Measurements from ENCODE around the gene OR2T12.

The OR2T12 gene, protein sequence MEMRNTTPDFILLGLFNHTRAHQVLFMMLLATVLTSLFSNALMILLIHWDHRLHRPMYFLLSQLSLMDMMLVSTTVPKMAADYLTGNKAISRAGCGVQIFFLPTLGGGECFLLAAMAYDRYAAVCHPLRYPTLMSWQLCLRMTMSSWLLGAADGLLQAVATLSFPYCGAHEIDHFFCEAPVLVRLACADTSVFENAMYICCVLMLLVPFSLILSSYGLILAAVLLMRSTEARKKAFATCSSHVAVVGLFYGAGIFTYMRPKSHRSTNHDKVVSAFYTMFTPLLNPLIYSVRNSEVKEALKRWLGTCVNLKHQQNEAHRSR

DNA sequence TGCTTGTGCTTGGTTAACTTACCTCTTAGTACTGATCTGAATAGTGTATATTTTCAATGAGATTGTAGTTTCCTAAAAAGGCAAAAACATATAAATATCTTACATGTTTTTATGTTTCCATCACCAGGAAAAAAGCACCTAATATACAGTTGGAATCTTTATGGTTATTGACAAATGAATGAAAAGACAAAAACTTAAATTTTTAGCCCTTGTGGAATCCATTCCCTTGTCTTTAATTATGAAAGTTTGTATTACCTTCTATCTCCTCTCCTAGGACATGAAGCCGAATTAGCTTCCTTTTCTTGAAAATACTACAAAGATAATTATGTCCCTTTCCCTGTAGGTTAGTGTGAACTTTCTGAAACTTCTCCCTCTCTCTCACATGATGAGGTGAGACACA lies at the start of gene OR2T12:
Gene OR2T12 (minus strand): TSS at position 101 of the 400 bp plus-strand sequence. CDS start 7,846 bp downstream, outside the sequence.
- no peak for TF ChIP-seq GATA2 (IDR thresholded peaks at IDR 0.05; ENCODE audit: low read depth, low read length)
- TF ChIP-seq GATA3 (IDR thresholded peaks at IDR 0.05; ENCODE audit: low read depth, low read length): no peak

DNA sequence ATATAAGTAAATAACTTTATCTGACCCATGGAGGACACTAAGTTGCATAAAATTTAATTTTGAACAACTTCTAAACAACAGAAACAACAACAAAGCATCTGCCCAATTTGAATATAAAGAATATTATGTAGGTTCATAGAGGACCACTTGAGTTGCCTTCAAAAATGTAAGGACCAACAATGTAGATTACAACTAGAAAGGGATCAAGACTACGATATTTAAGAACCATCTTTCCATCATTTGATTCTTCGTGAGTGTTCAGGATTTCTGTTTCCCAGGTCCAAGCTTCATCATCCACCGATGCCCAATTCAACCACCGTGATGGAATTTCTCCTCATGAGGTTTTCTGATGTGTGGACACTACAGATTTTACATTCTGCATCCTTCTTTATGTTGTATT lies 45.3 kb upstream of the OR2T12 start, which contains the start of gene OR14C36:
Gene OR14C36 (plus strand): TSS at position 301 of the 400 bp plus-strand sequence. CDS start 0 bp downstream, at position 301.
- TF ChIP-seq GATA2 (IDR thresholded peaks at IDR 0.05; ENCODE audit: low read depth, low read length) (no peak), GATA3 (IDR thresholded peaks at IDR 0.05; ENCODE audit: low read depth, low read length) (no peak)

DNA sequence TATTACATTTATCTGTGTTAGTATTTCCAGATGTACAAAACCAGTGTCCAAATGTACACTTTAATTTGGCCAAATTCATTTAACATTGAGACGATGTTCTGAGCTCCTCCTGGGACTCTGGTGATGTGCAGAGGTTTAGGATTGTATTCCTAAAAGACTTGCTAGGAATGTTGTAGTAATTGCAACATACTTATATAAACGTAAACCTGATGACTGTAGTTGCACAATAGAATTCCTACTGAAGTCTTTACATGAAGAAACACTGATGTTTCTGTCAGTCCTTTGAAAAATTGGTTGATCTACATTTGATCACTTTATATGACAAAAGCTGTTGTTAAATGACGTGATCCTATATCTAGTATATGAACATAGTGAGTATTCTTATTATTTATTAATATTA lies 40.2 kb upstream of the OR2T12 start:
- TF ChIP-seq GATA3 (IDR thresholded peaks at IDR 0.05; ENCODE audit: low read depth, low read length): no peak
- TF ChIP-seq GATA2 (IDR thresholded peaks at IDR 0.05; ENCODE audit: low read depth, low read length): no peak

DNA sequence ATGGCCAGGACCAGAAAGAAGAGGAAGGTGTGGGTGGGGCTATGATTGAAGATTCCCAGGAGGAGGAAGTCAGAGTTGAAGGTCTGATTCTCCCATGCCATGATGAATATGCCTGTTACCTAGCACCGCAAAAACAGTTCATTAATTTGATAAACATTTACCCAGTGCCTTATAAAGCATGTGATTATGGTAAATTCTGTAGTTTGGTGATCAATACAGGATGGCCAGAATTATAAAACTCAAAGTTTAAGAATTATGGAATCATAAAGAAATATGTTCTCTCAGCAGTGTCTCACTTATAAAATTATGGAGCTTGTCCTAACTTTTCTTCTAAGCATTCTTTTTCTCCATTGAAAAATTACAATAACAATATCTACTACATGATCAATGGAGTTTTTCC lies 21.2 kb upstream of the OR2T12 start, which contains the start of gene OR2M7:
Gene OR2M7 (minus strand): TSS at position 101 of the 400 bp plus-strand sequence. CDS start 0 bp downstream, at position 101.
- no peak for TF ChIP-seq GATA3 (IDR thresholded peaks at IDR 0.05; ENCODE audit: low read depth, low read length)
- TF ChIP-seq GATA2 (IDR thresholded peaks at IDR 0.05; ENCODE audit: low read depth, low read length): no peak

DNA sequence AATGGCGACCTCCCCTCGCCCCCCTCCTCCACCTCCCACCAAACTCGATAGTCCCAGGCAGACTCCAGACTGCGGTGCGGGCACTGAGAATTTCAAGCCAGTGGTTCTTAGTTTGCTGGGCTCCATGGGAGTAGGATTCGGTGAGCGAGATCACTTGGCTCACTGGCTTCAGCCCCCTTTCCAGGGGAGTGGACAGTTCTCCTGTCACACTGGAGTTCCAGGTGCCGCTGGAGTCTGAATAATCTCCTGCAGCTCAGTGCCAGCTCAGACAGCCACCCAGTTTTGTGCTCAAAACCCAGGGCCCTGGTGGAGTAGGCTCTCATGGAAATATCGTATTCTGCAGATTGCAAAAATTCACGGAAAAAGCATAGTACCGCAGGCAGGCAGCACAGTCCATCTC lies 13.6 kb upstream of the OR2T12 start:
- TF ChIP-seq GATA2 (IDR thresholded peaks at IDR 0.05; ENCODE audit: low read depth, low read length) (no peak), GATA3 (IDR thresholded peaks at IDR 0.05; ENCODE audit: low read depth, low read length) (no peak)

DNA sequence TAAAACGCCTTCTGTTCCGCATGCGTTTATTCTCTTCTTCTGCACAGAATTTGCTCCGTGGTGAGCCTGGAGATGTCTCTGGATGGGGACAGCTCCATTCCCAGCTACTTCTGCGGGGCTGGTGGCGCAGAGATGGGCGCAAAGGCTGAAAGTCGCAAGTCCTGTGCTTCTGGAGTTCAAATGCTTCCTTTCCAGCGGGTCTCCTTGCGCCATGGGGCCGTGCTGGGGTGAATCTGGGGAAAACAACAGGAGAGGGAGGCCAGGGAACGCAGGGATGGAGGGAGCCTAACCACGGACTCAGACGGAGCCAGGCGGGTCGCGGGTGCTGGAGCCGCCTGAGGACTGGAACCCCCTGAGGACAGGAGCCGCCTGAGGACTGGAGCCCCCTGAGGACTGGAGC lies 2.9 kb upstream of the OR2T12 start:
- TF ChIP-seq GATA3 (IDR thresholded peaks at IDR 0.05; ENCODE audit: low read depth, low read length): no peak
- no peak for TF ChIP-seq GATA2 (IDR thresholded peaks at IDR 0.05; ENCODE audit: low read depth, low read length)

DNA sequence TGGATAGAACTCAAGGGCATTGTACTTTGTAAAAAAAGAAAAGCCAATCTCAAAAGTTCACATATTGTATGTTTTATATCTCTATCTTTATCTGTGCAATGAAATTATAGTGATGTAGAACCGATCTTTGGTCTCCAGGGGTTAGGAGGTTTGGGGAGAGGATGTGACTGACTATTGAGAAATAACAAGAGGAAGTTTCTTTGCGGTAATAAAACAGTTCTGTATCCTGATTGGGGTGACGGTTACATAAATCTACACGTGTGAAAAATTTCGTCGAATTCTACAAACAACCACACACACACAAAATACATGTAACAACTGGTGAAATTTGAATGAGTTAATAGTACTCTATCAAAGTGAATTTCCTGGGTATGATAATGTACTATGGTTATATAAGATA lies 14.8 kb downstream of the OR2T12 start:
- TF ChIP-seq GATA3 (IDR thresholded peaks at IDR 0.05; ENCODE audit: low read depth, low read length) (no peak), GATA2 (IDR thresholded peaks at IDR 0.05; ENCODE audit: low read depth, low read length) (no peak)

DNA sequence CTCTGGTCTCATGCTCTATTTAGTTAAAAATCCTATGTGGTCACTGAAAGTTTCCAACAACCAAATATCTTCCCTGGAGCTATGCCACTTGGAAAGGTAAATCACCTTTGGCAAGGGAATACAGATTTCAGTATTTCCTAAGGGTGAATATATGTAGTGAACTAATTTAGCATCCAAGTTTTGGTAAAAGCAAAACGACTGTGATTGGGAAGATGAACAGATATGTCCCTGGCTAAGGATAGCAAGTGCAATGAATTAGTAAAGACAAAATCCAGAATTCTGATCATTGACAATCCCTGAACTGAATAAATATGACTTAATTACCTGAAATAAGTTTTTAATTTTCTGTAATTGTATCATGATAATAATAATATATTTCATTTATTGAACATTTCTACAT lies 25.3 kb downstream of the OR2T12 start, which contains the start of gene OR2T33:
Gene OR2T33 (minus strand): TSS at position 101 of the 400 bp plus-strand sequence. CDS start 4,162 bp downstream, outside the sequence.
- TF ChIP-seq GATA2 (IDR thresholded peaks at IDR 0.05; ENCODE audit: low read depth, low read length) (no peak), GATA3 (IDR thresholded peaks at IDR 0.05; ENCODE audit: low read depth, low read length) (no peak)

DNA sequence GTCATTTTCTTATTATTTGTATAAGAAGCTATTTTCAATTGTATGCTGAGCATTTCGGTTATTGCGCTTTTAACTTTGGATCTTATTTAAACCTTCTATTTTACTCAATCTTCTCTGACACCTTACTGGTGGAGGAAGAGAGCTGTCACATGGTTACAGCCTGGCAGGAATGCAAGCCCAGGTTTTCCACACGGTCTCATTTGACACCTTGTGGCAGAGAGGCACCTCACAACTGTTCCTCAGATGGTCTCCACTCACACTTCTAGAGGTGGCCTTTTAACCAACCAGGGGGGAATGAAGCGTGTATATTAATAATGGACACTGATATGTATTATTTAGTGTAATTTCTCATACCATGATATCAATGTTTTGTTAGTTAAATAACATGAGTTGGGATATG lies 35.0 kb downstream of the OR2T12 start:
- TF ChIP-seq GATA3 (IDR thresholded peaks at IDR 0.05; ENCODE audit: low read depth, low read length) (no peak), GATA2 (IDR thresholded peaks at IDR 0.05; ENCODE audit: low read depth, low read length) (no peak)

DNA sequence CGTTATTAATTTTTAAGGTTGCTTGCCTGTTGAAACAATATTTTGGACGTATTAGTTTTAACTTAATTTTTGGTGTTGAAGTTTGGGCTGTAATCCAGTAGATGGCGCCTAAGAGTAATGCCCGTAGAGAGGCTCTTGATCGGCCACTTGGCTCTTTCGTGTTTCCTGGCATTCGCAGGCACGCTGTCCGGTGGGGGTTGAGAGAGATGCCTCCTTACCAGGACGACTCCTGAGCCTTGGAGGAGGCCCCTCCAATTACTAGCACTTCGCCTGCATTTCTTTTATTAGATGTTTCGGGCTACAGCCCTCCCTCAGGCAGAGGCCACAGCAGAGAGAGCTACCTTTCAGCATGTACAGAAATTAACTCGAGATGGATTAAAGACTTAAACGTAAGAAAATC lies 60.0 kb downstream of the OR2T12 start:
- TF ChIP-seq GATA2 (IDR thresholded peaks at IDR 0.05; ENCODE audit: low read depth, low read length): no peak
- no peak for TF ChIP-seq GATA3 (IDR thresholded peaks at IDR 0.05; ENCODE audit: low read depth, low read length)

Data from SH-SY5Y (cell line).